Brain microvascular endothelial cell (primary cell): ENCODE measurements around the gene AK9.
A peak's percentile ranks its signal among the peaks of the same experiment; 100 is the strongest.

Source experiments
- DNase-seq: peaks from one replicate; pipeline ENCODE4 v3.0.0-alpha.2; 2020
- H3K27ac ChIP-seq: fragments of 250-450 bp; sonication (Bioruptor Pico); 2 replicates; pipeline ENCODE4 v1.5.1; 2020; ENCODE audit warnings: mild to moderate bottlenecking, moderate library complexity
- H3K27me3 ChIP-seq: fragments of 250-450 bp; sonication (Bioruptor Pico); replicated peaks from 2 replicates; pipeline ENCODE4 v1.5.1; 2020; ENCODE audit warnings: mild to moderate bottlenecking
- H3K36me3 ChIP-seq: fragments of 250-450 bp; sonication (Bioruptor Pico); replicated peaks from 2 replicates; pipeline ENCODE4 v1.5.1; 2020; ENCODE audit warnings: mild to moderate bottlenecking
- H3K4me3 ChIP-seq: 2 replicates; pipeline ENCODE4 v1.5.1; 2011; ENCODE audit warnings: low read depth, mild to moderate bottlenecking, control low read depth, low read length, moderate library complexity
- in situ Hi-C: cut with HindIII; loops from 2 replicates; pipeline ENCODE4 v1.10.0; 2017; ENCODE audit warnings: low sequenced_read_pairs, low pct_ligation_motif_present
- TF ChIP-seq, protein P1 (sequence below): IDR thresholded peaks from 2 replicates; pipeline ENCODE4 v1.5.1; 2011; ENCODE audit warnings: low read depth, mild to moderate bottlenecking, moderate library complexity, low read length, control low read depth, inconsistent platforms; ENCODE audit errors: missing control alignments

AK9 gene

DNA sequence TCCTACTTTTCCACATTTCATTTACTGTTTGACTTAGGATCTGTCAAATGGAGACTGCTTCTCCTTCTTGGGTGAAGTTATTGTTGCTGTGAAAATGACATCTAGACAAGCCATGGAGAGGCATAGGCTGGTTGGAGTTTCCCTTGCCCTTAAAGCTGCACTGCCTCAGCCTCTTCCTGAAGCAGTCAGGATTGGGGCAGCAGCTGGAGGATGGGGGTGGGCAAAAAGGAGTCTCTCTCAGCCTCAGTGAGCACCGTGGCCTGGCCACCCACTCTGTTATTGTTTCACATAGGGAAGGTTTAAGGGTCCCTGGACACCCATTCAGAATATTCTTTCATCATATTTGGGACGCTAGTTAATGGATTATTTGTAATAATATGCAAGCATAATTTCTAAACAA lies 200.3 kb downstream of the AK9 start:
- H3K36me3 ChIP-seq: no peaks in the 10 kb centered on the region
- in situ Hi-C loops: no loop called here
- TF ChIP-seq, protein P1, sequence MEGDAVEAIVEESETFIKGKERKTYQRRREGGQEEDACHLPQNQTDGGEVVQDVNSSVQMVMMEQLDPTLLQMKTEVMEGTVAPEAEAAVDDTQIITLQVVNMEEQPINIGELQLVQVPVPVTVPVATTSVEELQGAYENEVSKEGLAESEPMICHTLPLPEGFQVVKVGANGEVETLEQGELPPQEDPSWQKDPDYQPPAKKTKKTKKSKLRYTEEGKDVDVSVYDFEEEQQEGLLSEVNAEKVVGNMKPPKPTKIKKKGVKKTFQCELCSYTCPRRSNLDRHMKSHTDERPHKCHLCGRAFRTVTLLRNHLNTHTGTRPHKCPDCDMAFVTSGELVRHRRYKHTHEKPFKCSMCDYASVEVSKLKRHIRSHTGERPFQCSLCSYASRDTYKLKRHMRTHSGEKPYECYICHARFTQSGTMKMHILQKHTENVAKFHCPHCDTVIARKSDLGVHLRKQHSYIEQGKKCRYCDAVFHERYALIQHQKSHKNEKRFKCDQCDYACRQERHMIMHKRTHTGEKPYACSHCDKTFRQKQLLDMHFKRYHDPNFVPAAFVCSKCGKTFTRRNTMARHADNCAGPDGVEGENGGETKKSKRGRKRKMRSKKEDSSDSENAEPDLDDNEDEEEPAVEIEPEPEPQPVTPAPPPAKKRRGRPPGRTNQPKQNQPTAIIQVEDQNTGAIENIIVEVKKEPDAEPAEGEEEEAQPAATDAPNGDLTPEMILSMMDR: no peak
- no peak overlapping the region for H3K4me3 ChIP-seq
- H3K27ac ChIP-seq: no peak overlapping the region
- no peak for DNase-seq
- H3K27me3 ChIP-seq: no peaks in the 10 kb centered on the region

DNA sequence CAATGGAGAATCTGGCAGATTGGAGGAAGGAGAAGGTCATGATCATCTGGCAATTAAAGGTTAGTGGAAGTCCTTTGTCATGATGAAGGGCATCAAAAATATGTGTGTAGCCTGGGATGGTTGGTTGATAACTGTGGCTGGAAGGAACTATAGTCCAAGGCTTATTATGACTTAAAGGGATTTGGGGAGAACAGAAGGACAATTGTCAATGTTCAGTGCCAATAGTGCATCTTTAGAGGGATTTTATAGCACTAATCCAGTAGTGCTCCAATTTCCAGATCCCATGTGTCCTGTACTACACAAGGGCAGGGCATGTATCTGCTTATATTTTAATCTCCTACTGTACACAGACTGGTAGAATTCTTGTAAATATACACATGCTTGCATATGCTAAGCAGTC lies 203.0 kb downstream of the AK9 start:
- in situ Hi-C loops: no loop called here
- H3K36me3 ChIP-seq: no peaks in the 10 kb centered on the region
- TF ChIP-seq, protein P1: no peak
- DNase-seq: no peak
- H3K4me3 ChIP-seq: no peak overlapping the region
- no peaks in the 10 kb centered on the region for H3K27me3 ChIP-seq
- no peak overlapping the region for H3K27ac ChIP-seq

DNA sequence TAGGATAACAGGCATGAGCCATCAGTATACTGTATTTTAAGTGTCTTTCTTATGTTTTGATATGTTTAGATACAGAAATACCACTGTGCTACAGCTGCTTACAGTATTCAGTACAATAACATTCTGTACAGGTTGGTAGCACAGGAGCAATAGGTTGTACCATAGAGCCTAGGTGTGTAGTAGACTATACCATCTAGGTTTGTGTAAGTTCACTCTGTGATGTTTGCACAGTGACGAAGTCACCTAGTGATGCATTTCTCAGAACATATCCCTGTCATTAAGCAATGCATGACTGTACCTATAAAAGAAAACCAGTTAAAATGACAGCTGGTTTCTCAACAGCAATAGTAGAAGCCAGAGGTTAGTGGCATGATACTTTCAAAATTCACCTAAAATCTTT lies 204.9 kb downstream of the AK9 start:
- TF ChIP-seq, protein P1: no peak
- in situ Hi-C loops: no loop called here
- Histone ChIP-seq H3K27ac (no peak overlapping the region), H3K27me3 (no peaks in the 10 kb centered on the region), H3K4me3 (no peak overlapping the region), H3K36me3 (peaks cover 5% of the 10 kb centered on the region)
- no peak for DNase-seq

DNA sequence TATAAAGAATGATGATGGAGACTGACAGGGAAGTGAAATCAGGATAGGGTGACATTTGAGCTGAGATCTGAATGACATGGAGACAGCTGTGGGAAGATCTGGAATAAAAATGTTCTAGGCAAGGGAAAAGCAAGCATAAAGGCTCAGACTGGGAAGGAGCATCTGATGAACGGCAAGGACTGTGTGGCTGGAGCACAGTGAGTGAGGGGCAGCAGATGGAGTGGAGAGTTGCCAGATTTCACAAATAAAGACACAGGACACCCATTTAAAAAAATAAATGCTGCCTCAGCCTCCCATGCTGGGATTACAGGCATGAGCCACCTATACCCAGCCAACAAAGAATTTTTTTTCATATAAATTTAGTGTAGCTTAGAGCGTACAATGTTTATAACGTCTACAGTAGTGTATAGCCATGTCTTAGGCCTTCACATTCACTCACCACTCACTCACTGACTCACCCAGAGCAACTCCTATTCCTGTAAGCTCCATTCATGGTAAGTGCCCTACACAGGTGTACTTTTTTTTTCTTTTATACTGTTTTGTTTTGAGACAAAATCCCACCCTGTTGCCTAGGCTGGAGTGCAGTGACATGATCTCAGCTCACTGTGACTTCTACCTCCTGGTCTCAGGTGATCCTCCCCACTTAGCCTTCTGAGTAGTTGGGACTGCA lies 205.6 kb downstream of the AK9 start:
- Histone ChIP-seq H3K36me3 (peaks cover 12% of the 10 kb centered on the region), H3K27ac (no peak overlapping the region), H3K4me3 (no peak overlapping the region), H3K27me3 (no peaks in the 10 kb centered on the region)
- in situ Hi-C loops: no loop called here
- TF ChIP-seq, protein P1: no peak
- DNase-seq: no peak

DNA sequence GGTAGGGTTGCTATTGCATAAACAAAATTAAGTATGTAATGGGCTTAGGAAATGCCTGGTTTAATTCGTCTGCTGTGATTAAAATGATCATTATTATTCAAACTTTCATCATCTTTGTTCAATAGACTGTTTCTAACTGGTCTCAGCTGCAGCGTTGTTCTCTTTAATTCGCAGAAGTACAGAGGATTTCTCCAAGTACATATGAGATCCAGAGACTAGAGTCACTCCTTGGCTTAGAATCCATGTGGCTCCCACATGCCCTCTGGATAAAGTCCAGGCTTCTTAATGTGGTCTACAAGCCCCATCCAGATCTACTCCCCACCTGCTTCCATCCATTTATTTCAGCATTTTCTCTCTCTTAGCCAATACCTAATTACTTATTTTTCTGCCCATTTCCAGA lies 206.9 kb downstream of the AK9 start:
- DNase-seq: no peak
- H3K4me3 ChIP-seq: no peak overlapping the region
- H3K27me3 ChIP-seq: no peaks in the 10 kb centered on the region
- H3K36me3 ChIP-seq: peaks cover 13% of the 10 kb centered on the region
- TF ChIP-seq, protein P1: no peak
- in situ Hi-C loops: no loop called here
- no peak overlapping the region for H3K27ac ChIP-seq

DNA sequence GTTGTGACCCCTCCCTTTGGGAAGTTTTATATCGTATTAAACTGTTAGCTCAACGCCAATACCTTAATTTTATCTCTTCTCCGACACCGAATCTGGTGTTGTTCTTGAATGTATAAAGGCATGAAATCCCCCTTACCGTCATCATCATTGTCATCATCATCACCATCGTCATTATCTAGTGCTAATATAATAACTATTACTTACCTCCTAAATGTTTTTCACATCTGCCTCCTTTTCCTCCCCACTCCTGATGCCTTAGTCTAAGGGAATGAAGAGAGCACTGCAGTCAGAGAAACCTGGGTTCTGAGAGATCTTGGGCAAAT lies 207.3 kb downstream of the AK9 start:
- no peak overlapping the region for H3K27ac ChIP-seq
- H3K36me3 ChIP-seq: peaks cover 13% of the 10 kb centered on the region
- H3K4me3 ChIP-seq: peak overlapping the region; percentile 52
- in situ Hi-C loops: no loop called here
- H3K27me3 ChIP-seq: no peaks in the 10 kb centered on the region
- TF ChIP-seq, protein P1: no peak
- DNase-seq: no peak
